SU-DHL-6 (cell line): ENCODE measurements around the gene SPATA20.

Source experiments
- EZH2phosphoT487 ChIP-seq: fragments of 200-600 bp; sonication (generic), shearing (Covaris generic); conservative IDR thresholded peaks from 2 replicates; pipeline ENCODE4 v1.6.1; 2018; ENCODE audit warnings: mild to moderate bottlenecking, antibody characterized with exemption, low read length, moderate library complexity, mixed read lengths
- TF ChIP-seq, protein P1 (sequence below): fragments of 200-600 bp; sonication (generic); IDR thresholded peaks from one replicate; pipeline ENCODE4 v1.5.1; 2017; ENCODE audit warnings: antibody characterized with exemption, mild to moderate bottlenecking, low read length, moderate library complexity; ENCODE audit not compliant: insufficient read depth, poor library complexity, severe bottlenecking

DNA sequence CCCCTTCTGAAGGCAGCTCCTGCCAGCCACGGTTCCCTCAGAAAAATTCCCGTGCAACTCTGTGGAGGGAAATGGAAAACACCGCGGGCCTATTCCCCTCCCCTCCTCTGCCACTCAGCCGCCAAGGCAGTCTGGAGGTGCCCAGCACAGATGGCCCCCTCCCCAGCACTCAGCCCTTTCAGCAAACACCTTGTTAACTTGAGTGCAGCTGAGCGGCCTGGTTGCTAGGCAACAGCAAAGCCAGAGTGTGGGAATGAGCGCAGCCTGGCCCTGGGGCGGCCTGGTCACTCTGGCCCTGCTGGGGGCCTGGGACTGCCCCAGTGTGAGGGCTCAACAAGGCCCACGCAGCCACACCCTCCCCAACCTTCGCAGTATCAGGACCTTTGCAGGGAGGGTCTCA is 46.3 kb downstream of the SPATA20 start:
- TF ChIP-seq, protein P1, sequence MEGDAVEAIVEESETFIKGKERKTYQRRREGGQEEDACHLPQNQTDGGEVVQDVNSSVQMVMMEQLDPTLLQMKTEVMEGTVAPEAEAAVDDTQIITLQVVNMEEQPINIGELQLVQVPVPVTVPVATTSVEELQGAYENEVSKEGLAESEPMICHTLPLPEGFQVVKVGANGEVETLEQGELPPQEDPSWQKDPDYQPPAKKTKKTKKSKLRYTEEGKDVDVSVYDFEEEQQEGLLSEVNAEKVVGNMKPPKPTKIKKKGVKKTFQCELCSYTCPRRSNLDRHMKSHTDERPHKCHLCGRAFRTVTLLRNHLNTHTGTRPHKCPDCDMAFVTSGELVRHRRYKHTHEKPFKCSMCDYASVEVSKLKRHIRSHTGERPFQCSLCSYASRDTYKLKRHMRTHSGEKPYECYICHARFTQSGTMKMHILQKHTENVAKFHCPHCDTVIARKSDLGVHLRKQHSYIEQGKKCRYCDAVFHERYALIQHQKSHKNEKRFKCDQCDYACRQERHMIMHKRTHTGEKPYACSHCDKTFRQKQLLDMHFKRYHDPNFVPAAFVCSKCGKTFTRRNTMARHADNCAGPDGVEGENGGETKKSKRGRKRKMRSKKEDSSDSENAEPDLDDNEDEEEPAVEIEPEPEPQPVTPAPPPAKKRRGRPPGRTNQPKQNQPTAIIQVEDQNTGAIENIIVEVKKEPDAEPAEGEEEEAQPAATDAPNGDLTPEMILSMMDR = no peak
- TF ChIP-seq EZH2phosphoT487 = no peak
